Lower leg skin (tissue), 3 donors: ENCODE results near the gene SRSF8.

Experiments used
- POLR2A ChIP-seq, 2 donors: fragments of 450-650 bp; IDR thresholded peaks; one replicate each; pipeline ENCODE4 v1.6.1; 2016 to 2017; ENCODE audit warnings: antibody characterized with exemption in 2 of 2, mild to moderate bottlenecking in 1 of 2, moderate library complexity in 1 of 2
- TF ChIP-seq, protein P1 (sequence below), 3 donors: fragments of 450-650 bp; IDR thresholded peaks; one replicate each; pipeline ENCODE4 v1.5.1; 2016; ENCODE audit warnings: antibody characterized with exemption in 3 of 3, mild to moderate bottlenecking in 3 of 3, moderate library complexity in 2 of 3

DNA sequence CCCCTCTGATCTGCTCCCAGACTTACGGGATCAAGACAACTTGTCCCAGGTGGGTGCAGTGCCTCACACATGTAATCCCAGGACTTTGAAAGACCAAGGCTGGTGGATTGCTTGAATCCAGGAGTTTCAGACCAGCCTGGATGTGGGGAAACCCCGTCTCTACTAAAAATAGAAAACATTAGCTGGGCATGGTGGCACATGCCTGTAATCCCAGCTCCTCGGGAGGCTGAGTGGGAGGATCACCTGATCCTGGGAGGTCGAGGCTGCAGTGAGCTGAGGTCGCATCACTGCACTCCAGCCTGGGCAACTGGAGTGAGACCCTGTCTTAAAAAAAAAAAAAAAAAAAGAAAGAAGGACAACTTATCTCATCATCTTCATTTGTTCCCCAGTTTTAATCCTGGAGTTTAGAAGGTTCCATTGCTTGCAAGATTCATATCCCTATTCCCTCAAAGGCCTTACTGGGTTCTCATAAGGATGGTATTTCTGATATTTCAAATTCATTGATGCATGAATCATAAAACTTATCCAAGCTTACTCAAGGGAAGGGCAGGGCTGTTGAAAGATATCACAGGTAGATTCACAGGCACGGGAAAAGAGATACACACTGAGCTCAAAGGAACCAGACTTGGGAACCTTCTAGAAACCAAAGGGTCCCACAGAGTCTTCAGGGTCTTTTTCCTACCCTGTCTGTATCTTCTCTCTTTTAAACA lies 37.6 kb downstream of the SRSF8 start:
- TF ChIP-seq, protein P1, sequence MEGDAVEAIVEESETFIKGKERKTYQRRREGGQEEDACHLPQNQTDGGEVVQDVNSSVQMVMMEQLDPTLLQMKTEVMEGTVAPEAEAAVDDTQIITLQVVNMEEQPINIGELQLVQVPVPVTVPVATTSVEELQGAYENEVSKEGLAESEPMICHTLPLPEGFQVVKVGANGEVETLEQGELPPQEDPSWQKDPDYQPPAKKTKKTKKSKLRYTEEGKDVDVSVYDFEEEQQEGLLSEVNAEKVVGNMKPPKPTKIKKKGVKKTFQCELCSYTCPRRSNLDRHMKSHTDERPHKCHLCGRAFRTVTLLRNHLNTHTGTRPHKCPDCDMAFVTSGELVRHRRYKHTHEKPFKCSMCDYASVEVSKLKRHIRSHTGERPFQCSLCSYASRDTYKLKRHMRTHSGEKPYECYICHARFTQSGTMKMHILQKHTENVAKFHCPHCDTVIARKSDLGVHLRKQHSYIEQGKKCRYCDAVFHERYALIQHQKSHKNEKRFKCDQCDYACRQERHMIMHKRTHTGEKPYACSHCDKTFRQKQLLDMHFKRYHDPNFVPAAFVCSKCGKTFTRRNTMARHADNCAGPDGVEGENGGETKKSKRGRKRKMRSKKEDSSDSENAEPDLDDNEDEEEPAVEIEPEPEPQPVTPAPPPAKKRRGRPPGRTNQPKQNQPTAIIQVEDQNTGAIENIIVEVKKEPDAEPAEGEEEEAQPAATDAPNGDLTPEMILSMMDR (IDR thresholded peaks at IDR 0.05): no peak
- no peak for TF ChIP-seq POLR2A (IDR thresholded peaks at IDR 0.05)
